NCI-H2196 treated with DMSO at 0.1 percent for 48 hours (cell line): ENCODE measurements around the gene CYP2A7.
"Not testable (repeated sequence)": the region's sequence is repeated elsewhere in the genome, so short reads cannot be mapped to it uniquely, and the experiment has no call there.

ENCODE experiments used
- DNase-seq: peaks from one replicate; lab custom pipeline; 2025; ENCODE audit not compliant: unreplicated experiment; lab: John Stamatoyannopoulos, UW

The CYP2A7 gene

GRCh38 chr19:40899964-40900363 lies 17.9 kb upstream of the CYP2A7 start:
- not testable (repeated sequence) for DNase-seq

GRCh38 chr19:40896843-40897789 lies 15.1 kb upstream of the CYP2A7 start:
- DNase-seq = not testable (repeated sequence)

- no peak for DNase-seq
Observed at GRCh38 chr19:40896418-40896796, 14.4 kb upstream of the CYP2A7 start.

- no peak for DNase-seq
Observed at GRCh38 chr19:40893112-40893511, 11.1 kb upstream of the CYP2A7 start.

GRCh38 chr19:40889366-40889765 lies 7.3 kb upstream of the CYP2A7 start:
- DNase-seq = no peak

GRCh38 chr19:40888191-40888590 lies 6.2 kb upstream of the CYP2A7 start:
- no peak for DNase-seq

GRCh38 chr19:40884187-40884931 lies 2.3 kb upstream of the CYP2A7 start:
- DNase-seq = not testable (repeated sequence)

GRCh38 chr19:40879349-40879748 lies 2.7 kb downstream of the CYP2A7 start:
- DNase-seq = not testable (repeated sequence)

- not testable (repeated sequence) for DNase-seq
Observed at GRCh38 chr19:40875526-40875951, 6.5 kb downstream of the CYP2A7 start.

GRCh38 chr19:40874874-40875273 lies 7.2 kb downstream of the CYP2A7 start:
- DNase-seq = not testable (repeated sequence)

- DNase-seq = not testable (repeated sequence)
Observed at GRCh38 chr19:40873873-40874272, 8.2 kb downstream of the CYP2A7 start.

- DNase-seq = no peak
Observed at GRCh38 chr19:40872209-40872608, 9.8 kb downstream of the CYP2A7 start.

GRCh38 chr19:40867701-40868100 lies 14.3 kb downstream of the CYP2A7 start:
- no peak for DNase-seq

GRCh38 chr19:40864739-40865496 lies 17.1 kb downstream of the CYP2A7 start:
- DNase-seq = not testable (repeated sequence)

- DNase-seq = no peak
Observed at GRCh38 chr19:40862785-40863184, 19.2 kb downstream of the CYP2A7 start.

- no peak for DNase-seq
Observed at GRCh38 chr19:40862333-40862732, 19.7 kb downstream of the CYP2A7 start.

- no peak for DNase-seq
Observed at GRCh38 chr19:40858109-40858508, 23.9 kb downstream of the CYP2A7 start.

GRCh38 chr19:40852467-40853152 lies 29.4 kb downstream of the CYP2A7 start:
- DNase-seq = not testable (repeated sequence)

GRCh38 chr19:40850277-40850676 lies 31.8 kb downstream of the CYP2A7 start, which contains the start of gene CYP2A6:
TSS of gene CYP2A6 (minus strand) at chr19:40850447. CDS start at chr19:40850426, 21 bp downstream.
- not testable (repeated sequence) for DNase-seq

- DNase-seq = not testable (repeated sequence)
Observed at GRCh38 chr19:40846722-40847121, 35.3 kb downstream of the CYP2A7 start.
